ENCODE data around the gene PIGQ. TPM values are rescaled to one million over a fixed set of nuclear protein-coding genes. Genes with fewer than 3 reads are reported as not detected.

The PIGQ gene
- total and polyA plus RNA-seq, 5 experiments from 2014 or later: 8.8 to 59.0 (median 13.4) TPM

- Mint-ChIP-seq H3K36me3 (peaks cover 0 to 2% (median 0%) of the 10 kb centered on the region in 3 donors), H3K4me3 (no peak overlapping the region), H3K4me1 (peaks cover 0 to 6% (median 0%) of the 10 kb centered on the region in 4 donors), H3K27me3 (no peaks in the 10 kb centered on the region), H3K9me3 (no peaks in the 10 kb centered on the region), H3K27ac (no peak overlapping the region)
- DNase-seq (no peak), ATAC-seq (no peak)
- POLR2A ChIA-PET: no interaction called here
Measured at GRCh38 chr16:619476-620100, 49.8 kb downstream of the PIGQ start.

- Mint-ChIP-seq H3K27me3 (no peaks in the 10 kb centered on the region), H3K27ac (no peak overlapping the region), H3K4me3 (no peak overlapping the region), H3K4me1 (peaks cover 0 to 6% (median 0%) of the 10 kb centered on the region in 4 donors), H3K36me3 (peaks cover 0 to 2% (median 0%) of the 10 kb centered on the region in 3 donors), H3K9me3 (no peaks in the 10 kb centered on the region)
- POLR2A ChIA-PET: no interaction called here
- ATAC-seq: no peak
- DNase-seq: no peak
Measured at GRCh38 chr16:620700-621525, 51.1 kb downstream of the PIGQ start.

GRCh38 chr16:621526-622105 lies 51.8 kb downstream of the PIGQ start:
- no peaks in the 10 kb centered on the region for H3K9me3 Mint-ChIP-seq
- no peak for ATAC-seq
- POLR2A ChIA-PET: no interaction called here
- peak overlapping the region in 1 of 10 donors; percentile 50 for H3K27ac Mint-ChIP-seq
- H3K4me3 Mint-ChIP-seq: no peak overlapping the region
- DNase-seq: no peak
- peaks cover 0 to 5% (median 3%) of the 10 kb centered on the region in 3 donors for H3K36me3 Mint-ChIP-seq
- H3K4me1 Mint-ChIP-seq: peaks cover 0 to 6% (median 0%) of the 10 kb centered on the region in 4 donors
- H3K27me3 Mint-ChIP-seq: no peaks in the 10 kb centered on the region

GRCh38 chr16:622920-623280 lies 53.1 kb downstream of the PIGQ start:
- H3K4me1 Mint-ChIP-seq: peaks cover 0 to 6% (median 0%) of the 10 kb centered on the region in 4 donors
- no peak overlapping the region for H3K27ac Mint-ChIP-seq
- no peak for DNase-seq
- POLR2A ChIA-PET: no interaction called here
- H3K36me3 Mint-ChIP-seq: peaks cover 0 to 10% (median 4%) of the 10 kb centered on the region in 3 donors
- H3K4me3 Mint-ChIP-seq: no peak overlapping the region
- ATAC-seq: no peak
- H3K27me3 Mint-ChIP-seq: no peaks in the 10 kb centered on the region
- no peaks in the 10 kb centered on the region for H3K9me3 Mint-ChIP-seq

- POLR2A ChIA-PET: interaction anchor here (1.1 kb wide), 1 partner anchor 11 kb away, joined by 3 read pairs; the partner anchor contains the start of gene METTL26
- Mint-ChIP-seq H3K4me1 (peaks cover 0 to 6% (median 0%) of the 10 kb centered on the region in 4 donors), H3K27ac (peak overlapping the region in 1 of 10 donors; percentile 15), H3K36me3 (peaks cover 0 to 12% (median 4%) of the 10 kb centered on the region in 3 donors), H3K27me3 (no peaks in the 10 kb centered on the region), H3K4me3 (no peak overlapping the region), H3K9me3 (no peaks in the 10 kb centered on the region)
- DNase-seq (no peak), ATAC-seq (no peak)
Measured at GRCh38 chr16:624526-625070, 54.8 kb downstream of the PIGQ start.

- DNase-seq (no peak), ATAC-seq (no peak)
- H3K4me3 Mint-ChIP-seq: no peak overlapping the region
- no peaks in the 10 kb centered on the region for H3K9me3 Mint-ChIP-seq
- H3K36me3 Mint-ChIP-seq: peaks cover 0 to 12% (median 4%) of the 10 kb centered on the region in 3 donors
- POLR2A ChIA-PET: interaction anchor here (1.1 kb wide), 1 partner anchor 11 kb away, joined by 3 read pairs; the partner anchor contains the start of gene METTL26
- peaks cover 0 to 6% (median 0%) of the 10 kb centered on the region in 4 donors for H3K4me1 Mint-ChIP-seq
- H3K27ac Mint-ChIP-seq: no peak overlapping the region
- H3K27me3 Mint-ChIP-seq: no peaks in the 10 kb centered on the region
Measured at GRCh38 chr16:625117-625976, 55.6 kb downstream of the PIGQ start.

- peaks cover 0 to 6% (median 0%) of the 10 kb centered on the region in 4 donors for H3K4me1 Mint-ChIP-seq
- no peak for DNase-seq
Measured at GRCh38 chr16:625977-626765, 56.4 kb downstream of the PIGQ start.

GRCh38 chr16:626787-627453 lies 57.2 kb downstream of the PIGQ start:
- POLR2A ChIA-PET: no interaction called here
- DNase-seq (no peak), ATAC-seq (no peak)
- Mint-ChIP-seq H3K27ac (peak overlapping the region in 1 of 10 donors; percentile 71), H3K27me3 (no peaks in the 10 kb centered on the region), H3K9me3 (no peaks in the 10 kb centered on the region), H3K4me1 (peaks cover 0 to under 1% (median 0%) of the 10 kb centered on the region in 4 donors), H3K4me3 (no peak overlapping the region), H3K36me3 (peaks cover 0 to 10% (median 4%) of the 10 kb centered on the region in 3 donors)

More at GRCh38 chr16:625977-626765, 56.4 kb downstream of the PIGQ start:
- no peak for ATAC-seq
- H3K9me3 Mint-ChIP-seq: no peaks in the 10 kb centered on the region
- peaks cover 0 to 10% (median 4%) of the 10 kb centered on the region in 3 donors for H3K36me3 Mint-ChIP-seq
- no peak overlapping the region for H3K4me3 Mint-ChIP-seq
- H3K27ac Mint-ChIP-seq: peak overlapping the region in 1 of 10 donors; percentile 71
- POLR2A ChIA-PET: no interaction called here
- H3K27me3 Mint-ChIP-seq: no peaks in the 10 kb centered on the region

- Mint-ChIP-seq H3K9me3 (no peaks in the 10 kb centered on the region), H3K27ac (no peak overlapping the region), H3K4me3 (no peak overlapping the region), H3K4me1 (no peaks in the 10 kb centered on the region), H3K36me3 (peaks cover 0 to 10% (median 4%) of the 10 kb centered on the region in 3 donors), H3K27me3 (no peaks in the 10 kb centered on the region)
- ATAC-seq: no peak
- no peak for DNase-seq
- POLR2A ChIA-PET: no interaction called here
Measured at GRCh38 chr16:627454-628239, 57.9 kb downstream of the PIGQ start.

- Mint-ChIP-seq H3K4me1 (no peaks in the 10 kb centered on the region), H3K27ac (no peak overlapping the region), H3K36me3 (peaks cover 0 to 10% (median 4%) of the 10 kb centered on the region in 3 donors), H3K4me3 (no peak overlapping the region), H3K9me3 (no peaks in the 10 kb centered on the region), H3K27me3 (no peaks in the 10 kb centered on the region)
- no peak for DNase-seq
- no peak for ATAC-seq
- POLR2A ChIA-PET: no interaction called here
Measured at GRCh38 chr16:628321-629061, 58.7 kb downstream of the PIGQ start.
